Fibroblast of skin of right quadriceps (primary cell): Measurements from ENCODE around the gene NPDC1.
"Not testable (repeated sequence)": the region's sequence is repeated elsewhere in the genome, so short reads cannot be mapped to it uniquely, and the experiment has no call there.

Experiments
- DNase-seq: peaks from one replicate; pipeline ENCODE4 v3.0.0-alpha.2; 2013

Gene NPDC1

DNA sequence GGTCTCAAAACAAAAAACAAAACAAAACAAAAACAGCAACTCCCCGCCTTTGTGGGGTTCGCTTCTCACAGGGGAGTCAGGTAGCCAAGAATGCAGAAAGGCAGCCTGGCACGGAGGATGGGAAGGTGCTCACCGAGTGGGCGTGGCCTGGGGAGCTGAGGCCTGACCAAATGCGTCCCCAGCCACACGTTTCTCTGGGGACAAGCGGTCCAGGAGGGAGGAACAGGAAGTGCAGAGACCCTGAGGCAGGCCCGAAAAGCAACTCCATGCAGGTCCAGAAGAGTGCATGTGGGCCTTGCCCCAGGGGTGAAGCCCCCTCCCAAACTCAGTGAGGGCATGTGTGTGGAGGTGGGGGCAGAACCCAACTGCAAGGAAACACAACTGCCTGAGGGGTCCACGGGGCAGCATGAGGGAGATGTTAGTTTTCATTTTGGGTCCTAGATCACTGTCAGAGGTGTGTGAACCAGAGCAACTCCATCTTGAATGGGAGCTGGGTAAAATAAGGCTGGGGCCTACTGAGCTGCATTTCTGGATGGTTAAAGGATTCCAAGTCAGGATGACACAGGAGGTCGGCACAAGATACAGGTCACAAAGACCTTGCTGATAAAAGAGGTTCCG, 28.8 kb upstream of the NPDC1 start:
- no peak for DNase-seq

GRCh38 chr9:137073992-137074399, 28.0 kb upstream of the NPDC1 start:
- no peak for DNase-seq

- DNase-seq = no peak
These were observed 25.3 kb upstream of the NPDC1 start for GRCh38 chr9:137071282-137071681.

GRCh38 chr9:137070906-137071275, 24.9 kb upstream of the NPDC1 start:
- no peak for DNase-seq

GRCh38 chr9:137070201-137070905, 24.4 kb upstream of the NPDC1 start, which contains the start of gene SAPCD2:
Gene SAPCD2, minus strand, starts transcription at chr9:137070557. Its CDS starts 97 bp downstream, at chr9:137070460.
- DNase-seq = peak; percentile 83

- no peak for DNase-seq
These were observed 23.6 kb upstream of the NPDC1 start for GRCh38 chr9:137069508-137070091.

GRCh38 chr9:137068539-137069507, 22.8 kb upstream of the NPDC1 start:
- DNase-seq = no peak

- DNase-seq = peak; percentile 71
These were observed 22.0 kb upstream of the NPDC1 start for GRCh38 chr9:137067860-137068538.

GRCh38 chr9:137066096-137066861, 20.3 kb upstream of the NPDC1 start:
- no peak for DNase-seq

DNA sequence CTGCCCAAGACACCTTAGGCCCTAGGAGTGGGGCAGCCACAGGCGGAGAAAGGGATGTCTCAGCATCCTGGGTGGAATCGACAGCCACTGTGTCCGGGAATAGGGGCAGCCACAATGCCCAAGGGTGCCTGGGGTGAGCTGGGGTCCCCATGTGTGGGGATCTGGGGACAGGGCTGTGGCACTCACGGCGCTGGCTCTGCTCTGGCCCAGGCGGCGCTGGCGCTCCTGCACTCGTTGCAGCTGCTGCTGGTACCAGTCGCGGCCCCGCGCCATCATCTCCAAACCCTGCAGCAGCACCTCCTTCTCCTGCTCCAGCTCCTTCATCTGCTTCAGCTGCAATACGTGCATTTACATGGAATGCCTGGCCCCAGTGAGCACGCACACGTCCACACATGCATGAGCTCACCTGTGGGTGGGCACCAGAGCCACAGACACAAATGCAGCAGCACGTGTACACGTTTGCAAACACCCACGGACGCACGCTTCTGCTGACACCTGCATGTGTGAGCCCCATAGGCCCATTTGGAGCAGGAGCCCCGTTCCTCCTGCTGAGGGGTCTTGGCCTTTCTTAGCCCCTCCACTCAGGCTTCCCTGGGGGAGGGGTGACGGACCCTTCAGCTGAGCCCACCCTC, 19.5 kb upstream of the NPDC1 start:
- no peak for DNase-seq

GRCh38 chr9:137064880-137065164, 18.8 kb upstream of the NPDC1 start:
- no peak for DNase-seq

- no peak for DNase-seq
These were observed 18.3 kb upstream of the NPDC1 start for GRCh38 chr9:137064027-137064879.

DNA sequence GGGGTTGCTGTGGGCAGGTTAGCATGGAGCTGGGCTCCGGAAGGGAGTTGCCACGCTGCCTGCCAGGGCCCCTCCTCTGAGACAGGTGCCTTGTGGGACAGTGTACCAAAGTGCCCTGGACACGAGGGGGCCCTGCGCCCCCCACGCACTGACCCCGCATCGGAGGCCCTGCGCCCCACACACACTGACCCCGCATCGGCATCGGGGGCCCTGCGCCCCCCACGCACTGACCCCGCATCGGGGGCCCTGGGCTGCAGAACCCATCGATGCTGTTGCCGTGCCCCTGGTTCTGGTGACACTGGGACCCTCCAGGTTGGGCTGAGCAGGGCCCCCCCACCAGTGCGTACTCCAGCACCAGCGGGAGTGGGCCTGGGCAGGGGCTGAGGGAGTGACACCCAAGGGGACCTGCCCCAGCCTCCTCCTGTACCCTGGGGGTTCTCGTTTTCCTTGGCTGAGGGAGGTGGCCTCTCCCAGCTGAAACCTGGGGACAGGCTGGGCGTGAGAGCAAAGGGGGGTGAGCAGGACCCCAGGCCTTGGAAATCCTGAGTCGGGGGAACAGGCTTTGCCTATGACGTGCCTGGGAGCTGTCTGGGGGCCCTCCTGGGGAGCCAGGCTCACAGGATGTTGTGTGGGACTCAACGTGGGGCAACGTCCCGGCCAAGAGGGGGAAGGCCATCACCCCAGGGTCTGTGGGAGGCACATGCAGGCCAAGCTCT, 17.5 kb upstream of the NPDC1 start:
- no peak for DNase-seq

GRCh38 chr9:137062798-137063197, 16.8 kb upstream of the NPDC1 start:
- DNase-seq = not testable (repeated sequence)

DNA sequence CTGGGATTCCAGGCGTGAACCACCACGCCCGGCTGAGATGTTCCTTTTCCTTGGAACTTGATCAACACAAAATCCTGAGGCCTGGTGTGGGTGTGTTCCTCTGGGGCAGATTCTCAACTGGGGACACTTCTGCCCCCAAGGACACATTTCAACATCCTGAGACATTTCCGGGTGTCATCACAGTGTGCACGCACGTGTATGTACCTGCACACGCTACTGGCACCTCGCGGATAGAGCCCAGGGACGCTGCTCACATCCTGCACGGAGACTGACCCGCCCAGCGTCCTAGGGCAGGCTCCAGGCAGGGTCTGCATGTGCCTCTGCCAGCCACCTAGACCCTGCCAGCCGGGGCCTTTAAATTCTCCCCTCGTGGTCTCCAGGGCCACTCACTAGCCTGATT, 16.4 kb upstream of the NPDC1 start:
- no peak for DNase-seq

DNA sequence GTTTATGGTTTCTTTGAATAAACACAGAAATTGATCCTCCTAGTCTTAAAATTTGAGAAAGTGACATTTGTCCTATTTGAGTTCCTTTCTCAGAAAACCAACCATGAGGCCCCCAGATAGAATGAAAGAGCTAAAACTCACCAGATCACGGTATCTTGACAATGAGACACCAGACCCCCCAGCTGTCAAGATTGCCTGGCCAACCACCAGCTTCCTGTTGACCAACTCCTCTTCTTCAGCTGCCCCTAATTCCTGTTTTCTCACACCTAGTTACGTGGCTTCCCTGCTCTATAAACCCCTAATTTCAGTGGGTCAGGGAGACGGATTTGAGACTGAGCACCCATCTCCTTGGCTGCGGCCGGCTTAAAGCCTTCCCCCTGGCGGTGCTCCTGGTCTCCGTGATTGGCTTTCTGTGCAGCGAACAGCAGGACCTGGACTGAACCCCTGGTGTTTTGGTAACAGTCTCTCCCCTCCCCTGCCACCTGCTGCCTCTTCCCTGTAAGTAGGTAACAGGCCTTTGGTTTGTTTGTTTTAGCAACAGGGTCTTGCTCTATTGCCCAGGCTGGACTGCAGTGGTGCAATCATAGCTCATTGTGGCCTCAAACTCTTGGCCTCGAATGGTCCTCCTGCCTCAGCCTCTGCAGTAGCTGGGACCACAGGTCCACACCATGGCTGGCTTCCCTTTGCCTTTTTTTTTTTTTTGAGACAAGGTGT, 12.7 kb upstream of the NPDC1 start:
- no peak for DNase-seq

DNA sequence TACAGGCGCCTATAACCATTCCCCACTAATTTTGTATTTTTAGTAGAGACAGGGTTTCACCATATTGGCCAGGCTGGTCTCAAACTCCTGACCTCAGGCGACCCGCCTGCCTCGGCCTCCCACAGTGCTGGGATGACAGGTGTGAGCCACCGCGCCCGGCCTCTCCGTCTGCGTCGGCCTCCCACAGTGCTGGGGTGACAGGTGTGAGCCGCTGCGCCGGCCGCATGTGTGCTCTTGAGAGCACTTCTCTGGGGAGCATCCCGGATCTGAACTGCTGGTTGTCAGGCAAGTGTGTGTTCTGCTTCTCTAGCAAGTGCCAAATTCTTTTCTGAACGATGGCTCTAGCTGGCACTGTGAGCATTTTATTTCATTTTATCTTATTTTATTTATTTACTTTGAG, 11.6 kb upstream of the NPDC1 start:
- DNase-seq = no peak

GRCh38 chr9:137056739-137057415, 10.9 kb upstream of the NPDC1 start:
- DNase-seq = no peak
